Esophagus squamous epithelium (tissue), 5 donors: ENCODE results near the gene OBI1. TPM values are rescaled to one million over a fixed set of nuclear protein-coding genes. Genes with fewer than 3 reads are reported as not detected.
A peak's percentile ranks its signal among the peaks of the same experiment; 100 is the strongest.

Experiments used
- DNase-seq: peaks from one replicate; lab custom pipeline; 2025; lab: John Stamatoyannopoulos, UW
- H3K27ac ChIP-seq, 4 donors: fragments of 200-600 bp; sonication (generic); one replicate each; pipeline ENCODE4 v1.5.1; 2016 to 2019; ENCODE audit warnings: mild to moderate bottlenecking in 1 of 4
- H3K27me3 ChIP-seq, 4 donors: fragments of 200-600 bp; sonication (generic); 1 replicate in 3 of 4; 2 replicates in 1 of 4; pipeline versions ENCODE4 v1.5.1 to v1.6.0; 2017 to 2021; ENCODE audit warnings: antibody characterized with exemption in 1 of 4
- H3K36me3 ChIP-seq, 3 donors: fragments of 200-600 bp; sonication (generic); one replicate each; pipeline ENCODE4 v1.5.1; 2016 to 2019
- H3K4me1 ChIP-seq, 3 donors: fragments of 200-600 bp; sonication (generic); one replicate each; pipeline ENCODE4 v1.5.1; 2017 to 2019
- H3K4me3 ChIP-seq, 4 donors: fragments of 200-600 bp; sonication (generic); 1 replicate in 3 of 4; 2 replicates in 1 of 4; pipeline ENCODE4 v1.5.1; 2016 to 2019; ENCODE audit warnings: mild to moderate bottlenecking in 2 of 4, moderate library complexity in 1 of 4
- H3K9me3 ChIP-seq, 3 donors: fragments of 200-600 bp; sonication (generic); one replicate each; pipeline ENCODE4 v1.5.1; 2016 to 2019
- CTCF ChIP-seq, 6 experiments: fragments of 450-650 bp in 4 of 6; fragments of 200-600 bp in 2 of 6; sonication (generic) in 2 of 6; IDR thresholded peaks; one replicate each; pipeline ENCODE4 v1.5.1; 2016 to 2019; ENCODE audit warnings: antibody characterized with exemption in 6 of 6, mild to moderate bottlenecking in 4 of 6, moderate library complexity in 4 of 6
- POLR2A ChIP-seq, 4 donors: fragments of 450-650 bp; IDR thresholded peaks; one replicate each; pipeline ENCODE4 v1.6.1; 2017; ENCODE audit warnings: antibody characterized with exemption in 4 of 4, mild to moderate bottlenecking in 4 of 4, moderate library complexity in 3 of 4
- whole genome bisulfite sequencing, 2 donors: methylation state at CpG; one replicate each; pipeline ENCODE4 v1.1.5; 2018; 5-methylcytosine and 5-hydroxymethylcytosine counted together
- intact Hi-C: fragments of 100-400 bp; cut with DNase I; formaldehyde crosslinking; loops from one replicate; pipeline ENCODE4 v1.15.0; 2022
- total RNA-seq, 4 donors: library from RNA; depleted of rRNA; stranded (reverse); fragments of >200 nt; gene quantifications; one replicate each; pipeline ENCODE4 v1.1.0, GENCODE V29; 2016
- donor health status: DM: yes; HTN: yes; CAD: no.

The OBI1 gene
- 1 to 10 TPM; 3.4 to 9.3 (median 7.0) TPM for total RNA-seq

GRCh38 chr13:78658630-78659449 is at the start of gene OBI1:
Gene OBI1, minus strand, starts transcription at chr13:78659155. Its CDS starts 35 bp downstream, at chr13:78659120.
- Histone ChIP-seq H3K27ac (peak within 1 kb of the TSS; percentile 71 to 87 (median 80)), H3K36me3 (no peaks in the 10 kb centered on the region), H3K9me3 (no peaks in the 10 kb centered on the region), H3K27me3 (no peaks in the 10 kb centered on the region), H3K4me3 (peak within 1 kb of the TSS; percentile 73 to 97 (median 82)), H3K4me1 (peaks cover 0 to 26% (median 6%) of the 10 kb centered on the region in 3 donors)
- WGBS, 2 donors = 1 to 2% methylated on average over 6 to 48 of the region's 67 CpGs
- peak; percentile 58 for DNase-seq
- intact Hi-C loops = no loop called here
- TF ChIP-seq POLR2A (IDR thresholded peaks at IDR 0.05) (peak in 3 of 4 donors; percentile 16 to 63 (median 27)), CTCF (IDR thresholded peaks at IDR 0.05) (no peak)

GRCh38 chr13:78701383-78701782 is 42.4 kb upstream of the OBI1 start:
- Histone ChIP-seq H3K9me3 (no peaks in the 10 kb centered on the region), H3K4me1 (no peaks in the 10 kb centered on the region), H3K36me3 (no peaks in the 10 kb centered on the region), H3K4me3 (no peak overlapping the region), H3K27ac (no peak overlapping the region), H3K27me3 (no peaks in the 10 kb centered on the region)
- 19 to 20% methylated on average over 1 of the region's 1 CpG for WGBS, 2 donors
- TF ChIP-seq CTCF (IDR thresholded peaks at IDR 0.05) (no peak), POLR2A (IDR thresholded peaks at IDR 0.05) (no peak)
- DNase-seq = no peak
- intact Hi-C loops = no loop called here

GRCh38 chr13:78700121-78700910 is 41.4 kb upstream of the OBI1 start:
- H3K27me3 ChIP-seq = no peaks in the 10 kb centered on the region
- 21 to 28% methylated on average over 3 of the region's 3 CpGs for WGBS, 2 donors
- no peaks in the 10 kb centered on the region for H3K9me3 ChIP-seq
- DNase-seq = no peak
- no peak for TF ChIP-seq POLR2A (IDR thresholded peaks at IDR 0.05)
- no peak for TF ChIP-seq CTCF (IDR thresholded peaks at IDR 0.05)
- H3K4me3 ChIP-seq = no peak overlapping the region
- intact Hi-C loops = no loop called here
- H3K4me1 ChIP-seq = no peaks in the 10 kb centered on the region
- no peaks in the 10 kb centered on the region for H3K36me3 ChIP-seq
- no peak overlapping the region for H3K27ac ChIP-seq

GRCh38 chr13:78689011-78689410 is 30.1 kb upstream of the OBI1 start:
- Histone ChIP-seq H3K27me3 (no peaks in the 10 kb centered on the region), H3K4me1 (no peaks in the 10 kb centered on the region), H3K4me3 (no peak overlapping the region), H3K36me3 (no peaks in the 10 kb centered on the region), H3K9me3 (no peaks in the 10 kb centered on the region), H3K27ac (no peak overlapping the region)
- DNase-seq = no peak
- intact Hi-C loops = no loop called here
- TF ChIP-seq CTCF (IDR thresholded peaks at IDR 0.05) = no peak
- no peak for TF ChIP-seq POLR2A (IDR thresholded peaks at IDR 0.05)
- WGBS, 2 donors = 32 to 51% methylated on average over 2 of the region's 2 CpGs

GRCh38 chr13:78686461-78686860 is 27.5 kb upstream of the OBI1 start:
- peaks cover 0 to 7% (median 0%) of the 10 kb centered on the region in 4 donors for H3K27me3 ChIP-seq
- no peaks in the 10 kb centered on the region for H3K9me3 ChIP-seq
- DNase-seq = no peak
- WGBS, 2 donors = 89 to 92% methylated on average over 4 of the region's 4 CpGs
- H3K4me1 ChIP-seq = no peaks in the 10 kb centered on the region
- intact Hi-C loops = no loop called here
- H3K27ac ChIP-seq = no peak overlapping the region
- TF ChIP-seq POLR2A (IDR thresholded peaks at IDR 0.05) = no peak
- no peak for TF ChIP-seq CTCF (IDR thresholded peaks at IDR 0.05)
- H3K36me3 ChIP-seq = no peaks in the 10 kb centered on the region
- H3K4me3 ChIP-seq = no peak overlapping the region
